ENCODE data around the gene CXorf58.

Gene CXorf58

DNA sequence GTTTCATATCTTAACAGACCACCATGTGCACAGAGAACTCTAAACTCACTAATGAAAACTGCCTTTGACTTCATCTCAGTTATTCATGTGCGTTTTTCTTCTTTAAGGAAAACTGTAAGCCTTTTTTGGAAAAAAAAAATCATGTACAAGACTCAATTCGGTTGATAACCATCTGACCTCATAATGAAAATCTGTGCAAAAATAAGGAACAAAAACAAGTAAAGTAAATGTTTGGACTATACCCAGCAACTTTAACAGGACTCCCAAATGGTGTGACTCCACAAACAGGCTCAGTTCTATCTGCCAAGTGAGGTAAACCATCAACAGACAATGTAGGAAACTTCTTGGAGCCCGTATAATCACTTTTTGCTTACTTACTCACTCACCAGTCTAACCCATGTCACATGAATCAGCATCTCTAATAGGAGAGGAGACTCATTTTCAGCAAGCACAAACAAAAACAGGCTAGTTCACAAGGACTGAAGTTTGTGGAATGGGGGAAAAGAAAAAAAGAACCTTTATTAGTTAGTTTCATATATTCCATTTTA is 9.3 kb upstream of the CXorf58 start:
- Histone ChIP-seq H3K9me3 (ENCODE audit: insufficient read depth, low read length) (no peaks in the 10 kb centered on the region), H3K27me3 (ENCODE audit: low read length) (no peaks in the 10 kb centered on the region), H4K20me1 (ENCODE audit: low read depth, low read length) (no peaks in the 10 kb centered on the region), H3K79me2 (ENCODE audit: insufficient read depth, low read length) (no peaks in the 10 kb centered on the region), H3K9me2 (replicated peaks; ENCODE audit: insufficient read depth, low read length) (no peaks in the 10 kb centered on the region), H3K9ac (ENCODE audit: low read length) (no peak overlapping the region), H3K36me3 (ENCODE audit: low read length) (no peaks in the 10 kb centered on the region), H3K4me2 (ENCODE audit: low read depth, low read length, poor library complexity, severe bottlenecking) (no peak overlapping the region), H3K27ac (ENCODE audit: low read depth, low read length) (no peak overlapping the region), H3K4me3 (ENCODE audit: insufficient read depth, low read length, poor library complexity, severe bottlenecking) (no peak overlapping the region), H2AFZ (ENCODE audit: low read depth, low read length, severe bottlenecking) (no peak overlapping the region), H3F3A (ENCODE audit: insufficient read depth) (no peaks in the 10 kb centered on the region)
- TF ChIP-seq EZH2phosphoT487 (conservative IDR thresholded peaks at IDR 0.05; ENCODE audit: low read length), result no peak
- TF ChIP-seq, protein P1, sequence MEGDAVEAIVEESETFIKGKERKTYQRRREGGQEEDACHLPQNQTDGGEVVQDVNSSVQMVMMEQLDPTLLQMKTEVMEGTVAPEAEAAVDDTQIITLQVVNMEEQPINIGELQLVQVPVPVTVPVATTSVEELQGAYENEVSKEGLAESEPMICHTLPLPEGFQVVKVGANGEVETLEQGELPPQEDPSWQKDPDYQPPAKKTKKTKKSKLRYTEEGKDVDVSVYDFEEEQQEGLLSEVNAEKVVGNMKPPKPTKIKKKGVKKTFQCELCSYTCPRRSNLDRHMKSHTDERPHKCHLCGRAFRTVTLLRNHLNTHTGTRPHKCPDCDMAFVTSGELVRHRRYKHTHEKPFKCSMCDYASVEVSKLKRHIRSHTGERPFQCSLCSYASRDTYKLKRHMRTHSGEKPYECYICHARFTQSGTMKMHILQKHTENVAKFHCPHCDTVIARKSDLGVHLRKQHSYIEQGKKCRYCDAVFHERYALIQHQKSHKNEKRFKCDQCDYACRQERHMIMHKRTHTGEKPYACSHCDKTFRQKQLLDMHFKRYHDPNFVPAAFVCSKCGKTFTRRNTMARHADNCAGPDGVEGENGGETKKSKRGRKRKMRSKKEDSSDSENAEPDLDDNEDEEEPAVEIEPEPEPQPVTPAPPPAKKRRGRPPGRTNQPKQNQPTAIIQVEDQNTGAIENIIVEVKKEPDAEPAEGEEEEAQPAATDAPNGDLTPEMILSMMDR (IDR thresholded peaks at IDR 0.05; ENCODE audit: insufficient read depth, low read length, poor library complexity, severe bottlenecking), result no peak

DNA sequence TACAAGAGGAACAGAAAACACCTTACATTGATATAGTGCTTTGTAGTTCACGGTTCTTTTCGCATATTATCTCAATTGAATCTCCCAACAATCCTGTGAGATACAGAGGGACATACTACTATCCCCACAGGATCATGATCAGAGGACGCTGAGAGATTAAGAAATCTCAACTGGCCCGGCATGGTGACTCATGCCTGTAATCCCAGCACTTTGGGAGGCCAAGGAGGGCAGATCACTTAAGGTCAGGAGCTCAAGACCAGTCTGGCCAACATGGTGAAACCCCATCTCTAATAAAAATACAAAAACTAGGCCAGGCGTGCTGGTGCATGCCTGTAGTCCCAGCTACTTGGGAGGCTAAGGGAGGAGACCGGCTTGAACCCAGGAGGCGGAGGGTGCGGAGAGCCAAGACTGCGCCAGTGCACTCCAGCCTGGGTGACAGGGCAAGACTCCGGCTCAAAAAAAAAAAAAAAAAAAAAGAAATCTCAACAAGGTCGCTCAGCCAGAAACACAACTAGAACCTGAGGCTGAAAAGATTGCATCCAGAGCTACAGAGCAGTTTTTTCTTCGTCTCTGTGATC is 7.5 kb upstream of the CXorf58 start:
- H3K36me3 ChIP-seq (ENCODE audit: low read length), result no peaks in the 10 kb centered on the region
- H2AFZ ChIP-seq (ENCODE audit: low read depth, low read length, severe bottlenecking), result no peak overlapping the region
- H3K9me2 ChIP-seq (replicated peaks; ENCODE audit: insufficient read depth, low read length), result no peaks in the 10 kb centered on the region
- H4K20me1 ChIP-seq (ENCODE audit: low read depth, low read length), result no peaks in the 10 kb centered on the region
- H3K79me2 ChIP-seq (ENCODE audit: insufficient read depth, low read length), result no peaks in the 10 kb centered on the region
- H3F3A ChIP-seq (ENCODE audit: insufficient read depth), result no peaks in the 10 kb centered on the region
- no peak overlapping the region for H3K4me2 ChIP-seq (ENCODE audit: low read depth, low read length, poor library complexity, severe bottlenecking)
- TF ChIP-seq, protein P1 (IDR thresholded peaks at IDR 0.05; ENCODE audit: insufficient read depth, low read length, poor library complexity, severe bottlenecking), result no peak
- TF ChIP-seq EZH2phosphoT487 (conservative IDR thresholded peaks at IDR 0.05; ENCODE audit: low read length), result no peak
- H3K4me3 ChIP-seq (ENCODE audit: insufficient read depth, low read length, poor library complexity, severe bottlenecking), result no peak overlapping the region
- H3K27ac ChIP-seq (ENCODE audit: low read depth, low read length), result no peak overlapping the region
- no peaks in the 10 kb centered on the region for H3K9me3 ChIP-seq (ENCODE audit: insufficient read depth, low read length)
- no peaks in the 10 kb centered on the region for H3K27me3 ChIP-seq (ENCODE audit: low read length)
- H3K9ac ChIP-seq (ENCODE audit: low read length), result no peak overlapping the region

DNA sequence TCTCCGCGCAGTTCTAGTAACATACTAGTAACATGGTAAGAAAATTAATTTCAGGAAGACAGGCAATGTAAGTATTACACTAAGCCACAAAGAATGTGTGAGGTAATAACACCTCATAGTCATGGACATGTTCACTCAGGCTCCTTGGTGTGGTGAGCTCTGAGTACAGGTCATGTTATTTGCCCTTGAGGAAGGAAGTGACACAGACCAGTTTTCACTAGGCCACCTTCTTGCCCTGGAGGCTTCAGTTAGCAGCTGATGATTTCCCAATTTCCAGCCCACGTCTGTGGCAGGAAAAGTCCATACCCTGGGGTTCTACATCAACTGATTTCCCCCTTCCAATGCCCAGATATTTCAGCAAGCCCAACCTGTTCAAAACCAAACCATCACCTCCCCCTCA is 6.7 kb upstream of the CXorf58 start:
- Histone ChIP-seq H3K9ac (ENCODE audit: low read length) (no peak overlapping the region), H4K20me1 (ENCODE audit: low read depth, low read length) (no peaks in the 10 kb centered on the region), H2AFZ (ENCODE audit: low read depth, low read length, severe bottlenecking) (no peak overlapping the region), H3K4me3 (ENCODE audit: insufficient read depth, low read length, poor library complexity, severe bottlenecking) (no peak overlapping the region), H3K9me3 (ENCODE audit: insufficient read depth, low read length) (no peaks in the 10 kb centered on the region), H3K27me3 (ENCODE audit: low read length) (no peaks in the 10 kb centered on the region), H3K79me2 (ENCODE audit: insufficient read depth, low read length) (no peaks in the 10 kb centered on the region), H3K27ac (ENCODE audit: low read depth, low read length) (no peak overlapping the region), H3K36me3 (ENCODE audit: low read length) (no peaks in the 10 kb centered on the region), H3F3A (ENCODE audit: insufficient read depth) (peaks cover 6% of the 10 kb centered on the region; the same call in 1 of the 2 replicates), H3K9me2 (replicated peaks; ENCODE audit: insufficient read depth, low read length) (no peaks in the 10 kb centered on the region), H3K4me2 (ENCODE audit: low read depth, low read length, poor library complexity, severe bottlenecking) (no peak overlapping the region)
- TF ChIP-seq, protein P1 (IDR thresholded peaks at IDR 0.05; ENCODE audit: insufficient read depth, low read length, poor library complexity, severe bottlenecking), result no peak
- no peak for TF ChIP-seq EZH2phosphoT487 (conservative IDR thresholded peaks at IDR 0.05; ENCODE audit: low read length)
